Panc1 (cell line): ENCODE data around the gene GRIN3B.

ENCODE experiments used
- REST ChIP-seq, 2 experiments: IDR thresholded peaks; 2 replicates each; pipeline ENCODE4 v1.6.1; 2011 to 2012; ENCODE audit warnings: low read depth in 2 of 2, control low read depth in 1 of 2, low read length in 1 of 2, mild to moderate bottlenecking in 1 of 2, moderate library complexity in 1 of 2; ENCODE audit not compliant: insufficient read depth in 1 of 2
- TF ChIP-seq, protein P1 (sequence below): fragments of 450-650 bp; IDR thresholded peaks from 2 replicates; pipeline ENCODE4 v1.5.1; 2017; ENCODE audit warnings: mild to moderate bottlenecking

GRCh38 chr19:1054102-1055027 is 54.1 kb downstream of the GRIN3B start:
- TF ChIP-seq, protein P1, sequence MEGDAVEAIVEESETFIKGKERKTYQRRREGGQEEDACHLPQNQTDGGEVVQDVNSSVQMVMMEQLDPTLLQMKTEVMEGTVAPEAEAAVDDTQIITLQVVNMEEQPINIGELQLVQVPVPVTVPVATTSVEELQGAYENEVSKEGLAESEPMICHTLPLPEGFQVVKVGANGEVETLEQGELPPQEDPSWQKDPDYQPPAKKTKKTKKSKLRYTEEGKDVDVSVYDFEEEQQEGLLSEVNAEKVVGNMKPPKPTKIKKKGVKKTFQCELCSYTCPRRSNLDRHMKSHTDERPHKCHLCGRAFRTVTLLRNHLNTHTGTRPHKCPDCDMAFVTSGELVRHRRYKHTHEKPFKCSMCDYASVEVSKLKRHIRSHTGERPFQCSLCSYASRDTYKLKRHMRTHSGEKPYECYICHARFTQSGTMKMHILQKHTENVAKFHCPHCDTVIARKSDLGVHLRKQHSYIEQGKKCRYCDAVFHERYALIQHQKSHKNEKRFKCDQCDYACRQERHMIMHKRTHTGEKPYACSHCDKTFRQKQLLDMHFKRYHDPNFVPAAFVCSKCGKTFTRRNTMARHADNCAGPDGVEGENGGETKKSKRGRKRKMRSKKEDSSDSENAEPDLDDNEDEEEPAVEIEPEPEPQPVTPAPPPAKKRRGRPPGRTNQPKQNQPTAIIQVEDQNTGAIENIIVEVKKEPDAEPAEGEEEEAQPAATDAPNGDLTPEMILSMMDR, result no peak
- no peak for TF ChIP-seq REST (IDR thresholded peaks at IDR 0.05; ENCODE audit: insufficient read depth in 1 of 2, low read depth in 2 of 2, low read length in 1 of 2)
